ENCODE data around the gene CNTNAP2.
"Not testable (repeated sequence)": the region's sequence is repeated elsewhere in the genome, so short reads cannot be mapped to it uniquely, and the experiment has no call there.

The CNTNAP2 gene

DNA sequence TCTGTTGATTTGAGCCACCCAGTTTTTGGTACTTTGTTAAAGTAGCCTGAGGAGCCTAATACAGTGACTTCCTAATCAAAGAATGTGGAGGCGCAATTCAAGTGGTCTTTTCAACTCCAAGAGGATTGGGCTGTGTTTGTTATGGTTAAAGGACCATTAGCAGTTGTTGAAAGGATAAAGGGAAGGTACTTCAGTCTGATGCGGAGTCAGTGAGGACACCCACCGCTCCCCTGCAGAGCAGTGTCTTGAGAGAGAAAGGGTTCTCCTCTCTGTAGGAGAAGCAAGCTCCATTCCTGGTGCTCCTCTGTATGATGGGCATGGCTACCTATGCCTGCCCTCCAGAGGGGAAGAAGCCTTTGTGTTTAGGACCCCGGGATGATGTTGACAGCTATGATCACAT is 1883.4 kb downstream of the CNTNAP2 start:
- no peak for DNase-seq

DNA sequence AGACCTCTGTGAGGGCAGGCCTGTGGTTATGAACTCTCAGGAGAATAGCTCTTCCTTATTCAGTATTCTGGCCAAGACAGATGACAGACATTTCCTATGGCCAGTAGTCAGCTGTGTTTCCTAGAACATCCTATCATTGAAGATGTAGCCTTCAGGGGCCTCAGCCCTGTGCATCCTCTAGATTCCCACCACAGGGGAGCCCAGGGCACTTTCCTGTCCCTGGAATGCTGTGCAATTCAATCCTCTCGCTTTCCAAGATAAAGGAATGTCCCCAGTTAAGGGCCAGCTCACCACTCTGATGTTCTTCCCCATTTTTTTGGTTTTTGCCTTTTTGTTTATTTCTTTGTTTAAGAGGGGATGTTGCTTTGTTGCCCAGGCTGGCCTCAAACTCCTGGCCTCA is 1895.2 kb downstream of the CNTNAP2 start:
- no peak for DNase-seq

DNA sequence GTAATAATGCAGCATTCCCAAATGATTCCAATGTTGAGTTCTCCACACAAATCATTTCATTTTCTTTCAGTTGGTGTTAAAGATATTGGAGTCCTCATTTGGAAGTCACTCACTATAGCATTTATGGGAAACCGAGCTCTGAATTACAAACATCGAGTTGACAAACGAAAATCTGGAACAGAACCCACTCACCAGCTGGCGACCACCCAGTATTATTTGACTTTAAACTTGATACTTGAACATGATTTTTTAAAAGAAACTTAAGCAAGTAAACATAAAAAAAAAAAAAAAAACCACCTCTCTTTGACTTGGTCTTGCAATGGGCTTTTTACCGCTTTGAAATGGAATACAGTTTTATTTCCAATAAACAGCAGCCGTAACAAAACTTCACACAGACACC is 1897.4 kb downstream of the CNTNAP2 start:
- peak; percentile 19 for DNase-seq

DNA sequence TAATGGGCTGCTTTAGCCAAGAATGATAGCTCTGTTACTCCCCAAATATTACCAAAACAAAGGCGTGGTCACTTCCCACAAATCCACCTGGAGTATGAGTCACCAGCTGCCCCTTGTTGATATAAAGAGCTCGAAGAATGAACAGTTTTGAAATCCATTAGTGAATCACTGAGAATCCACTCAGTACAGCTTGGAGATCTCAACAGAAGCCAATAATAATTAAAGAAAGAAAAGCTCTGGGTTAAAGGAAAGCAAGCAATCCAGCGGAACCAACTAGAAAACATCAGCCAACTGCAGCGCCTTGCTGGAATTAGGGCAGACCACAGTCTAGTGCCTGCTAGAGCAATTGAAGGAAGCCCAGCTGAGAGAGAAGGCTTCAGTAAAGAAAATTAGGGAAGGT is 1897.9 kb downstream of the CNTNAP2 start:
- peak; percentile 47 for DNase-seq

DNA sequence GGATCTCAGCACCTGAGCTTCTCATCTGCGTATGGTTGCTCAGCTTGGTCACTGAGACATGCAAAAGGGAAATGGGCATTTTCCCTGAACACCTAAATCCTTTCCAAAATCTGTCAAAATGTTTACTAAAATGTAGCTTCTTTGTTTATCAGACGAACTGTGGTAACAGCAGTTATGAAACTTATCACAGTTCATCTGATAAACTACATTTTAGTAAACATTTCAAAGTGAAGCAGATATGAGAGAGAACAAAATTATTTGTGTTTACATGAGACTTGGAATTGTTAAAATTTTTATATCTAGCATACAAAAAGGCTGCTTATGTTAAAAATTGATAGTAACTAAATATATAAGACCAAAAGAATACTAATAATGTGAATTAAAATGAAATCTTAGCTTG is 1900.5 kb downstream of the CNTNAP2 start:
- DNase-seq = no peak

DNA sequence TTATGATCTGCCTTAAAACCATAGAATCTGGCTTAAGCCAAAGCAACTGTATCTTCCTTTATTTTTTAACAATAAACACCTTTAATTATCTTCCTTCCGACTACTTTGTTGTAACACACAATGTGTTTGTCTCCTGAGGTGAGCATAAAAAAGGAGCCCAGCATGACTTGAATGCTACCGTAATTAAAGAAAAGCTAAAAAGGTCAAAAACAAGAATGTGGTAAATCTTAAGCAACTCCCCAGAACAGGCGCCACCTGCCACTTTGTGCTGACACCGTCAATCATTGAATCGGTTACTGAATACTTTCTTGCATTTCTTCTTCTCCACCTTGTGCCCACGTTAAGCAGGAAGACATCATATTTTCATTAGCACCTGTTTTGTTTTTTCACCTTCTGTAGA is 1904.1 kb downstream of the CNTNAP2 start:
- no peak for DNase-seq

DNA sequence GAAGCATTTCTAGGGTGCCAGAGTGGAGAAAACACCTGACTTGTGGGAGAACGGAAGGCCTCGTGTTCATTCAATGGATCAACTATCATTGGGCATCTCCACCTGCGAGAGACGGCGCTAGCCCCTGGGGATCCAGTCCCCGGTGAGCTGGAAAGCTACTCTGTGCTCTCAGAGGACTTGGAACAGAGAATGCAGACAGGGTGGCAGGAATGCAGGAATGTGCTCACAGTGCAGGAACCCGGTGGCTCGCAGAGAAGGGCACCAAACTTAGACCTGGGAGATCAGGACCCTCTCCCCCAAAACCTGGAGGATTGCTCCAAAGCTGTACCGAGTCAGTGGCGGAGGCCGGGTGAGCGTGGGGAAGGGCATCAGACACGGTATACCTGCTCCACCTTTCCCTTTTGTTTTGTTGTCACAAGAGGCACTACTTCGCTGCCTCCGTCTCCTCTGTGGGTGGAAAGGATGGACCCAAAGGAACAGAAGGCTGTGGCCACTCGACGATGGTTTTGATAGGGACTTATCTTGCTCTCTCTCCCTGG is 1905.0 kb downstream of the CNTNAP2 start:
- DNase-seq = no peak

DNA sequence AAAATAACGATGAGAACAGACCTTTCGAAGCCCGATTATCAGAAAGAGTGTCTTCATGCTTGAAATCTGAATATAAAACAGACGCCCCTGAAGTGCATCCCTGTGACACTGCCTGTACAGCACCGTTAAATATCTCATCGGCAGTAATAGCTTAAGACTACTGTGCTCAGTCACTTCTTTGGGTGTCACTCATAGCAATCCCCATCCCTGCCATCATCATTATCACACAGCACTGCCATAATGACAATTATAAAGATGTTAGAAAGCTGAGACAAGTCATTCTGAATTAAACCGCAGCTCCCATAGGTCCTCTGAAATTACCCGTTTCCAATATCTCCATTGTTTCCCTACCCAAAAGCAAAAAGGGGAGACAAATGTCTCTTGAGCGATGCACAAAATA is 1906.2 kb downstream of the CNTNAP2 start:
- no peak for DNase-seq

DNA sequence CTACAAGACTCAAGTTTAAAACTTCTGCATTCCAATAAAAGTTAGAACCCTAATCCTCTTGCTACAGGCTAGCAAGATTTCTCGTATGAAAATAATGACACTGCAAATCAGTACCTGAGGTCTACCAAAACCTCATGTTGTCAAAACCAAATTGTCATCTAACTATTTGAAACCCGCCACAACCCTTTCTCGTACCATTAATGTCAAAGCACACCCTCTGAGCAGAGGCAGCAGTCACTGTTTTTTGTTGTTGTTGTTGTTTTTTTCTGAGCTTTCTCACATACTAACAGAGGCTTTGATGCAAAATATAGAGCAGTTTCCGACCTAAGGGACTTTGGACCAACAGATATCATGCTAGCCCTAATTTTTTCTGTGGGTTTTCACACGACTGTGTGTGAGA is 1910.1 kb downstream of the CNTNAP2 start:
- DNase-seq = no peak

DNA sequence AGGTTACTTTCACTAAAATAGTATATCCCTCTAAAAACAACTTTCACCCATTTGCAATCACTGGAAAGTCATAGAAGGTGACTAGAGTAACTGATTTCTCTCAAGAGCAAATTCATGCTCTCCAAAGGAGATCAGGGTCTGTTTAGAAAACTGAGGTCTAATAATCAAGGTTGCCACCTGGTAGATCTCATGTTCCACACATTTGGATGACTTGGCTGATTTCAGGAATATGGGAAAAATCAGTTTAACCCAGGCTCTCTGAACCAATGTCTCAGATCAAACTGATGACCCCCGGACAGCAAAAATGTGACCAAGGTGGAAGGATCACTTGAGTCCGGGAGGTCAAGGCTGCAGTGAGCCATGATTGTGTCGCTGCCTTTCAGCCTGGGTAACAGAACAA is 1911.6 kb downstream of the CNTNAP2 start:
- DNase-seq = no peak

DNA sequence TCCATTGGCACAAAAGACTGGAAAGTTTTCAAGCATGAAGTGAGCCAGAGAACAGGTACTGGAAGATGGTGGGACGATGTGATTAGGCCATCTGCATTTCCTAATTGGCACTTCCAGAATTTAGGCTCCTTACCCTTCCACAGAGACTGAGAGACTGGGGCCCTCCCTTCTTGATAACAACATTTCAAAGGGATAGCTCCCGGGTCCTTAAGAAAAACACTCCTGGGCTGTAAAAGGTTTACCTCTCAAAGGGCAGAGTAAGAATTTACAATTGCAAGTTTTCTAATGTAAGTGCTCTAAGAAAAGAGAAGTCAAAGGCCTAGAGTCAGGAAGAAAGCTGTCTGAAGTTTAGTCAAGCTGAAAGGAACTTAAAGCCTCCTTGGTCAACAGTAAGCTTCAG is 1914.4 kb downstream of the CNTNAP2 start:
- no peak for DNase-seq

DNA sequence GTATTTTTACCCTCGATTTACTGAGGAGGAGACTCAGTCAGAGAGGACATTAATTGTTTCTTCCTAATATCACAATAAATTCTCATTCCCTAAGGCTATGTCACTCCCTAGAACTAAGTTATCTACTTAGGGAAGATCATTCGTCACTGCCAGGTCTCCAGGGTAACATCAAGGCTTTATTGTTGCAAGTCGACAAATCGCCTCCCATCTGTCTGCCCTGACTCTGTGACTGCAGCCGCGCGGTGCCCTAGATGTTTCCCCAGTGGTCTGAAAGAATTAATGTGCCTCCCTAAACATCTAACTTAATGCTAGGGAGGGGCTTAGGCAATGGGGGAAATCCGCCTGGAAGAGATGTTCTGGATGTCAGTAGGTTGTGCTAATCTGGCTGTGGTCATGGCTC is 1915.2 kb downstream of the CNTNAP2 start:
- peak; percentile 66 for DNase-seq

DNA sequence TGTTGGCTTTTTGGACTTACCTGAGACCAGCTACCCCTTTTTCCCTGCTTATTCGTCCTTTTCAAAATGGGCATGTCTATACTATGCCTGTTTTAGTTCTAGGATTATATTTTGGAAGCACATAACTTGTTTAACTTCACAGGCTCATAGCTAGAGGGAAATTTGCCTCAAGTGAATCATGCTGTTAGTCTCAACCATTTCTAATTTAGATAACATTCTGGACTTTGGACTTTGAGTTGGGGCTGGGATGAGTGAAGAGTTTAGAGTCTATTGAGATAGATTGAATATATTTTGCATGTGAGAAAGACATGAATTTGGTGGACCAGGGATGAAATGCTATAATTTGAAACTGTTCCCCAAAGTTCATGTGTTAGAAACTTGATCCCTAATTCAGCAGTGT is 1919.3 kb downstream of the CNTNAP2 start:
- no peak for DNase-seq

DNA sequence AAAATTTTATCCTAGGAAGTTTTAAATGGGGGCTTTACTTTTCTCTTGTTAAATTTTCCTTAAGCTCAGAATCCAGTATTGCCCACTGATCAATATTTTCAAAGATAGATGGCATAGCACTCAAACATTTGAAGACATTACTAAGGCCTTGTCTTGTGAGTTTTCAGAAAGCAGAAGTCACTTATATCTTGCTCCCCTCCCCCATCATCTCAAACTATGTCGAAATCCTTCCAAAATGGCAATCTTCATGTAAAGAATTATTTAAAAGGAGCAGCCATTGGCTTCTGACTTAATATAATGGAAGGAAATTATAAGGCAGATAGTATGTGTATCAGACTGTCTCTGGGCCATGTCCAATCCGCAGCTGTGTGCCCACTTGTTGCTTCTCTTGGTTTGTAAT is 1920.4 kb downstream of the CNTNAP2 start:
- no peak for DNase-seq

DNA sequence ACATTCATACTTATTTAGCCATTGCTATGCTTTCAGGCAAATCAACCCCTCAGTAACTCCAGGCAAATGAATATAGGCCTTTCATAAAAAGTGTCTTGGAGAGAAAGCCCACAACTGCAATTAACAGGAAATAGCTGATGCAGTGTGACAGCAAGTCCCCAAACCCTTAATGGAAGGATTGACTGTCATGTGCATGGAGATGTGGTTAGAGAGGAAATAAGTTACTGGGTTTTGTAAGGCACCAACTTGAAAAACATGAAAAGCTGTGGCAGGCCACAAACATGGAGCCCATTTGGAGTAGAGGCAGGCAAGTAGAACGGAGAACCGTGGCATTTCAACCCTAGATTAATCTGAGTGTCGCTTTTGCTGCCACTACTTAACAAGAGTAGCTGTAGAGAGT is 1924.6 kb downstream of the CNTNAP2 start:
- DNase-seq = no peak

DNA sequence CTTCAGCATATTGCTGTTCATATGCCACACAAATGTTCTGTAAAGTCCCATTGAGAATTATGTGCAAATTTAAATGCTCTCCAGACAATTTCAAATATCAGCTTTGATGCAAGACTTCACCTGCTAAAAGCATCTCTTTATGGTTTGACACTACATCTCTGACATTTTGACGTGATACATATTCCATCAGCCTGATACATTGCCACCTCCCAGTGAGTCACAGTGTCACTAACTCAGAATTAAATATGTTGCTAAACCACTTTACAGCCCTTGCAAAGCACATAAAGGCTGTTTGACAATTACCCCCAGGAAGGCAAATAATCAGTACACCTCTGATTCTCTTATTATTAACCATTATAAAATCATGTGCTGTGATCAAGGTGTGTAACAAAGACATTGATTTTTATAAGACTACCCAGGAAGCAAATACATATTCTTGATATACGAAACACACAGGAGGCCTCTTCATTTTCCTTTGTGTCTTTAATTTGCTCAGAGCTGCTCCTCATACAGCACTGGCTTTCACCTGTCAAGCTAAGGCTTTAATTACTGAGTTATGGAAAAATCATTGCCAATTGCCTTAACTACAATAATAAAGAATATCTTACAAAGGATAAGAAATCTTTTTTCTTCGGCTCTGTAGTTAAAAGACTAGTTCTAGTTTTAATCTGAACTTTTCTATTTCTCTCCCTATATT is 1926.5 kb downstream of the CNTNAP2 start:
- peak; percentile 28 for DNase-seq

DNA sequence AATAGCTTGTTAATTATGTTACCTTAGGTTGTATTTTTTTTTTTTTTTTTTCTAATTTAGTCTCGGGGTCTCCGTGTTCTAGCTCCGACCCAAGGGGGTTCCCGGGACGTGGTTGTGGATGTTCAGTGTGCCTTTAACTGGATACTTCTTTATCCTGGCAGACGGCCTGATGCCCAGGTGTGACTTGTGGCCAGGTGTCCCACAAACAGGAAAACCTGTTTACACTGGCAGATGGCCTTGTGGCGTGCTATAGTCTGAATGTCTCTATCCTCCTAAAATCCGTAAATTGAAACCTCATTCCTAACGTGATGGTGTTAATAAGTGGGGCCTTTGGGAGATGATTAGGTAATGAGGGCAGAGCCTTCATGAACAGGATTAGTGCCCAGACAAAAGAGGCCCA is 1927.6 kb downstream of the CNTNAP2 start:
- peak; percentile 95 for DNase-seq

DNA sequence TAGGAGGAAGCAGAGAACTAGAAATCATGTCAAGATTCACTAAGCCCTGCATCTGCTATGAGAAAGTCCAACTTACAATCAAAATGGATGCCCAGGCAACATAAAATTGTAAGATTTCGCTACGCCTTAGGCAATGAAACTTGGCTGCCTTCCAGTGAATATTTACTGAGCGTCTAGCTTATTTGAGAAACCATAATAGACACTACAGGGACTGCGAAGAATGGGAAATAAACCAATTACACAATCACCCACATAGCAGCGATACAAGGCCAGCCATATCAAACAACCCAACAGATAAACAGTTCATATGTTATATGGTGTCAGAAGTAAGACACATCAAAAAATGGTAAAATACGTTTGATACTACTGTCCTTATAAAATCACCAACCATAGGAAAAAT is 1928.9 kb downstream of the CNTNAP2 start:
- no peak for DNase-seq

DNA sequence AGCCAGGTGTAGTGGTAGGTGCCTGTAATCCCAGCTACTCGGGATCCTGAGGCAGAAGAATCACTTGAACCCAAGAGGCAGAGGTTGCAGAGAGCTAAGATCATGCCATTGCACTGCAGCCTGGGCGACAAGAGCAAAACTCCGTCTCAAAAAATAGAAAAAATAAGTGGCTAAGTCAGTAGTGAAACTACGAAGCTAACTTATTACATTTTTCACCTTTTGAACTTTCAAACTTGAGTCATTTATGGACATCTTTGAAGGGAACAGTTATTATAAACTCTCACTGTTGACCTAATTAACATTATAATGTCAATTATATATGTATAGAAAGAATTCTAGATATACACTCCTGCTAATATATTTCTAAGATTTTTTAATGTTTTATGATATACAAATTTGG is 1932.5 kb downstream of the CNTNAP2 start:
- DNase-seq = no peak

DNA sequence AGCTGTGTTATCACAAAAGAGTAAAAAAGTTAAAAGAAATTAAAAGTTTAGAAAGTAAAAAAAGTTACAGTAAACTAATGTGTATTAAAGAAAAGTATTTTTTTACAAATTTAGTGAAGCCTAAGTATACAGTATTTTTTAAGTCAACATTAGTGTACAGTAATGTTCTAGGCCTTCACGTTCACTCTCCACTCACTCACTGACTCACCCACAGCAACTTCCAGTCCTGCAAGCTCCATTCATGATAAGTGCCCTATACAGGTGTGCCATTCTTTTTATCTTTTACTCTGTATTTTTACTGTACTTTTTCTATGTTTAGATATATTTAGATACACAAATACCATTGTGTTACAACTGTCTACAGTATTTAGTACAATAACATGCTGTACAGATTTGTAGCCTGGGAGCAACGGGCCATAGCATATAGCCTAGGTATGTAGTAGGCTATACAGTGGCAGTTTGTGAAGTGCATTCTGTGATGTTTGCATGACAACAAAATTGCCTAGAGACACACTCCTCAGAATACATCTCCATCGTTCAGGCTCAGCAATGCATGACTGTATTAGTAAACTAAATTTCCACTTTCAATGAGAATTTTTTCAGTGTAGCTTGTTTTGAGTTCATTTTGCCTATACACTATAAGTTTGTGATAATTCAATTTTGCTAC is 1934.0 kb downstream of the CNTNAP2 start:
- DNase-seq = peak; percentile 28

DNA sequence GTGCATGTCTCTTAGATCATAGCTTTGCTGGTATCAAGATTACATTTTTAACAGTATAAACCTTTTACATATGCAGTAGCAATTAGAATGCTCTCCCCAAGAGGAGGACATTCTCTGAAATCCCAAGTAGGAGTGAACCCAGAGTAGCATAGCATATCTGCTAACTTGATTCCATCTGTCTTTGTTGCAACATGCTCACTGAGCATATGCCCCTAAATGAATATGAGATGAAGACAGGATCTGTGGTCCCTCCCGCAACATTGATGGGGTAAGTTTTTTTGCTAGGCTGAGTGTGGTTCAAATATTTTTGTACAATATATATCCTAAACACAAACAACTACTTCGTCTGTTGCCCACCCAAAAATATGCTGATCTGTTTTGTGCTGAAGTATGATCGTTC is 1939.8 kb downstream of the CNTNAP2 start:
- DNase-seq = peak; percentile 81

DNA sequence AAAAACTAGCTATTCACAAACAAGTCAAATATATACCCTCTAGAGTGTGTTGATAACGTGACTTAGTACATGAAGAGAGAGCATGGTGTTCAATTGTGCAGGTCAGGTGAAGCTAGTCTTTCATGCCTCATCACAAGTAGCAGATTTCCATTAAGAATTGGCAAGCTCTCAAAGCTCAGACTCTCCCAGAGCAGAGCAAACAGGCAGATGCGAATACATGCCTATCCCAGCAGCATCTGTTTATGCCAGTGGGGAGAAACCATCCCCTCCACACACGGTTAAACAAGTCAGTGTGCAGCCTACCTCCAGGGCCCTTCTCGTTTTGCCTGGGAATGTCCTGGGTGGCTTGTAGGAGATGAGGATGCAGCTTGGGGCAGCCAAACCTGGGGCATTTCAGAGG is 1941.5 kb downstream of the CNTNAP2 start:
- DNase-seq = peak; percentile 99

DNA sequence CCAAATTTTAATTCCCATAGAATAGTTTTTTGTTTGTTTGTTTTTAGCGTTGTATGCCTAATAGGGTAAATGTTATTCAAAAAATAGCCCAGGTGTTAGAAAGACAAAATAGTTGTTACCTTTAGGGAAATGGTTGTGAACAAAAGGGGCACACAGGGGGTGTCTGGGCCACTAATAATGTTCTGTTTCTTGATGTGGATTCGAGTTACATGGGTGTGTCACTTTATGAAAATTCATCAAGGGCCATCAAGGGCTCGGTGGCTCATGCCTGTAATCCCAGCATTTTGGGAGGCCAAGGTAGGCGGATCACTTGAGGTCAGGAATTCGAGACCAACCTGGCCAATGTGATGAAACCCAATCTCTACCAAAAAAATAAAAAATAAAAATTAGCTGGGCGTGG is 1942.2 kb downstream of the CNTNAP2 start:
- DNase-seq = peak; percentile 65

DNA sequence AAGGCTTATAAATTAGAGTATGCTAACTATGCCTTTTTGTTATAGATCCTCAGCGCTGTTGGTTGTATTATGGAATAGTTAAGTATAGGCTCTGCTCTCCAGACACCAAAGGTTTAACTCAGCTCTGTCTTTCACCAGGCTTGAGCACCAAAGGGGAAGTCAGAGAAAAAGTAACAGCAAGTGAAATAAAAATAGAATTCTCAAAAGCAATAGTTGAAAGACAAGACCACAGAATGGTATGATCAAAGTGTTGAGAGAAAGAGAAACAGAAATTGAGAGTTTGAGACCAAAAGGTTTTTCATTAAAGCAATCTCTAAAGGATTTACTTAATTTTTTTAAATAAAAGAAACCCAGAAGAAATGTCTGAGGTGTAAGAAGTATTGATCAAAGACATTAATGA is 1944.1 kb downstream of the CNTNAP2 start:
- DNase-seq = no peak

DNA sequence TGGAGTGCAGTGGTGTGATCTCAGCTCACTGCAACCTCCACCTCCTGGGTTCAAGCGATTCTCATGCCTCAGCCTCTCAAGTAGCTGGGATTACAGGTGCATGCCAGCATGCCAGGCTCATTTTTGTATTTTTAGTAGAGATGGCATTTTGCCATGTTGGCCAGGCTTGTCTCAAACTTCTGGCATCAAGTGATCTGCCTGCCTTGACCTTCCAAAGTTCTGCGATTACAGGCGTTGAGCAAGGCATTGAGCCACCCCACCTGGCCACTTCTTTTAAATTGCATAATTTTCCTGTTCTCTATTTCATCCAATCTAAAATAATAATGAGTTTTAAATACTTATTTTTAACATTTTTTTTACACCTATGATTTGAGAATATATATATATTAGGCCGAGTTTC is 1961.5 kb downstream of the CNTNAP2 start:
- DNase-seq = not testable (repeated sequence)
